Panc1 (cell line): Measurements from ENCODE around the gene WDFY2. TPM values are rescaled to one million over a fixed set of nuclear protein-coding genes. Genes with fewer than 3 reads are reported as not detected.

ENCODE experiments used
- ATAC-seq: fragments of 200-7000 bp; cut with Tn5 transposase; 2 replicates; pipeline ENCODE4 v1.9.1; 2020; ENCODE audit warnings: mild to moderate bottlenecking, moderate library complexity
- BruUV-seq: library from RNA; stranded (reverse); fragments of 400-500 nt; replicated peaks from 2 replicates; lab custom pipeline; 2021; lab: Mats Ljungman, UMichigan
- CTCF ChIA-PET: fragments of 300-600 bp; sonication (Branson Sonifier 250); formaldehyde crosslinking; loops from one replicate; lab custom pipeline; 2022; ENCODE audit warnings: antibody characterized with exemption; lab: Charles Lee
- POLR2A ChIA-PET: fragments of 300-600 bp; sonication (Branson Sonifier 250); formaldehyde crosslinking; loops from one replicate; lab custom pipeline; 2022; ENCODE audit warnings: antibody characterized with exemption; lab: Charles Lee
- DNase-seq: peaks from one replicate; pipeline ENCODE4 v3.0.0-alpha.2; 2010; ENCODE audit warnings: low read depth, low spot score
- H3K27ac ChIP-seq: 2 replicates; pipeline ENCODE4 v1.5.1; 2011; ENCODE audit warnings: mild to moderate bottlenecking, low read length, inconsistent platforms
- H3K27me3 ChIP-seq: fragments of 200-500 bp; sonication (Bioruptor generic); 2 replicates; pipeline ENCODE4 v1.6.0; 2014; ENCODE audit warnings: low read length, inconsistent platforms; ENCODE audit not compliant: control insufficient read depth, insufficient read depth
- H3K36me3 ChIP-seq: fragments of 200-500 bp; sonication (Bioruptor generic); 2 replicates; pipeline ENCODE4 v1.5.1; 2014; ENCODE audit warnings: inconsistent platforms, mild to moderate bottlenecking, low read length, moderate library complexity; ENCODE audit not compliant: control insufficient read depth, insufficient read depth
- H3K4me1 ChIP-seq: 2 replicates; pipeline ENCODE4 v1.5.1; 2011; ENCODE audit warnings: inconsistent platforms, mild to moderate bottlenecking, low read length, moderate library complexity; ENCODE audit not compliant: control insufficient read depth, insufficient read depth
- H3K4me3 ChIP-seq, 2 experiments: 2 replicates each; pipeline ENCODE4 v1.5.1; 2011 to 2012; ENCODE audit warnings: low read depth in 2 of 2, low read length in 2 of 2, mild to moderate bottlenecking in 2 of 2, inconsistent platforms in 1 of 2, moderate library complexity in 1 of 2
- H3K9me3 ChIP-seq: fragments of 200-500 bp; sonication (Bioruptor generic); 2 replicates; pipeline ENCODE4 v1.5.1; 2014; ENCODE audit warnings: low read depth, mild to moderate bottlenecking, inconsistent platforms, low read length, moderate library complexity; ENCODE audit not compliant: control insufficient read depth, insufficient read depth
- POLR2AphosphoS5 ChIP-seq: IDR thresholded peaks from 2 replicates; pipeline ENCODE4 v1.6.1; 2012; ENCODE audit warnings: mild to moderate bottlenecking, low read depth, low read length, moderate library complexity
- SIN3A ChIP-seq: IDR thresholded peaks from 2 replicates; pipeline ENCODE4 v1.6.1; 2012; ENCODE audit warnings: low read depth, mild to moderate bottlenecking, low read length, moderate library complexity, borderline replicate concordance; ENCODE audit not compliant: insufficient read depth
- TCF7L2 ChIP-seq: IDR thresholded peaks from 2 replicates; pipeline ENCODE4 v1.6.1; 2011; ENCODE audit warnings: mild to moderate bottlenecking, low read depth, low read length, inconsistent platforms
- in situ Hi-C: cut with HindIII; loops from 2 replicates; pipeline ENCODE4 v1.10.0; 2016; ENCODE audit warnings: low sequenced_read_pairs, low pct_unique_long_range_greater_than_20kb
- intact Hi-C: fragments of 100-400 bp; cut with micrococcal nuclease; formaldehyde crosslinking; loops from one replicate; pipeline ENCODE4 v1.10.0; 2022; ENCODE audit not compliant: unreplicated experiment
- total RNA-seq: library from RNA; stranded (reverse); gene quantifications from one replicate; pipeline ENCODE4 v1.2.1, GENCODE V29; 2021; ENCODE audit not compliant: unreplicated experiment
- TF ChIP-seq, protein P1 (sequence below): fragments of 450-650 bp; IDR thresholded peaks from 2 replicates; pipeline ENCODE4 v1.5.1; 2017; ENCODE audit warnings: mild to moderate bottlenecking
- TF ChIP-seq, protein P2 (sequence below), 2 experiments: IDR thresholded peaks; 2 replicates each; pipeline ENCODE4 v1.6.1; 2011 to 2012; ENCODE audit warnings: low read depth in 2 of 2, control low read depth in 1 of 2, low read length in 1 of 2, mild to moderate bottlenecking in 1 of 2, moderate library complexity in 1 of 2; ENCODE audit not compliant: insufficient read depth in 1 of 2

WDFY2 gene
- total RNA-seq, 1 experiment from 2014 or later = 7.8 TPM

GRCh38 chr13:51727634-51728274 lies 143.5 kb downstream of the WDFY2 start:
- no peak overlapping the region for H3K27ac ChIP-seq

DNA sequence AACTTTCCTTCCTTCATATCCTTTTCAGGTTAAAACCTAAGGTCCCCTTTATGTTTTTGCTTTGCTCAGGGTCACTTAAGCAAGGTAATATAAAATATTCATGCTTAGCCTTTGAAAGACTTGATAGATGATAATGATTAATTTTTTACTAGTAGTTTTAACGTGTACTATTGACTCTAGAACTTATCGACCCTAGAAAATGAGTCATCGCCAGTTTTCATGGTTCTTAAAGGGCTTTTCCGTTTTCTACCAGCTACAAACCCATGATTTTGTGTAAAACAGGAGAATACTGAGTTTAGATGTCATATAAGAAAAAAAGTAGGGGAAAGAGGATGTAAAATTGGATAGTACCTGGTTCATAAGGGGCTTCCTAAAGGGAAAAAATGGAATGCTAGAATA lies 144.0 kb downstream of the WDFY2 start:
- 0 out of 2 replicates have a peak, but pooled peaks cover 4% of the 10 kb centered on the region for H3K4me1 ChIP-seq
- ChIA-PET CTCF (no interaction called here), POLR2A (no interaction called here)
- TF ChIP-seq, protein P1, sequence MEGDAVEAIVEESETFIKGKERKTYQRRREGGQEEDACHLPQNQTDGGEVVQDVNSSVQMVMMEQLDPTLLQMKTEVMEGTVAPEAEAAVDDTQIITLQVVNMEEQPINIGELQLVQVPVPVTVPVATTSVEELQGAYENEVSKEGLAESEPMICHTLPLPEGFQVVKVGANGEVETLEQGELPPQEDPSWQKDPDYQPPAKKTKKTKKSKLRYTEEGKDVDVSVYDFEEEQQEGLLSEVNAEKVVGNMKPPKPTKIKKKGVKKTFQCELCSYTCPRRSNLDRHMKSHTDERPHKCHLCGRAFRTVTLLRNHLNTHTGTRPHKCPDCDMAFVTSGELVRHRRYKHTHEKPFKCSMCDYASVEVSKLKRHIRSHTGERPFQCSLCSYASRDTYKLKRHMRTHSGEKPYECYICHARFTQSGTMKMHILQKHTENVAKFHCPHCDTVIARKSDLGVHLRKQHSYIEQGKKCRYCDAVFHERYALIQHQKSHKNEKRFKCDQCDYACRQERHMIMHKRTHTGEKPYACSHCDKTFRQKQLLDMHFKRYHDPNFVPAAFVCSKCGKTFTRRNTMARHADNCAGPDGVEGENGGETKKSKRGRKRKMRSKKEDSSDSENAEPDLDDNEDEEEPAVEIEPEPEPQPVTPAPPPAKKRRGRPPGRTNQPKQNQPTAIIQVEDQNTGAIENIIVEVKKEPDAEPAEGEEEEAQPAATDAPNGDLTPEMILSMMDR = no peak
- TF ChIP-seq POLR2AphosphoS5 (no peak), TCF7L2 (no peak)
- DNase-seq (no peak), ATAC-seq (no peak)
- H3K9me3 ChIP-seq = no peaks in the 10 kb centered on the region
- H3K27me3 ChIP-seq = no peaks in the 10 kb centered on the region
- no peaks in the 10 kb centered on the region; the same call in 1 of the 2 replicates for H3K36me3 ChIP-seq
- no peak overlapping the region for H3K4me3 ChIP-seq
- intact Hi-C loops = no loop called here
- no TSS peak for BruUV-seq
- in situ Hi-C loops = no loop called here
- no peak overlapping the region for H3K27ac ChIP-seq

More at GRCh38 chr13:51727634-51728274, 143.5 kb downstream of the WDFY2 start:
- intact Hi-C loops = no loop called here
- BruUV-seq = no TSS peak
- Histone ChIP-seq H3K27me3 (no peaks in the 10 kb centered on the region), H3K4me1 (0 out of 2 replicates have a peak, but pooled peaks cover 4% of the 10 kb centered on the region), H3K4me3 (no peak overlapping the region), H3K36me3 (no peaks in the 10 kb centered on the region; the same call in 1 of the 2 replicates), H3K9me3 (no peaks in the 10 kb centered on the region)
- TF ChIP-seq TCF7L2 (no peak), SIN3A (no peak)
- in situ Hi-C loops = no loop called here
- POLR2A ChIA-PET = no interaction called here
- ATAC-seq (no peak), DNase-seq (no peak)
- CTCF ChIA-PET = no interaction called here

- ChIA-PET POLR2A (no interaction called here), CTCF (no interaction called here)
- H3K4me1 ChIP-seq = 0 out of 2 replicates have a peak, but pooled peaks cover 4% of the 10 kb centered on the region
- H3K4me3 ChIP-seq = no peak overlapping the region
- H3K36me3 ChIP-seq = no peaks in the 10 kb centered on the region; the same call in 1 of the 2 replicates
- H3K27ac ChIP-seq = no peak overlapping the region
- intact Hi-C loops (no loop called here), in situ Hi-C loops (no loop called here)
- TF ChIP-seq POLR2AphosphoS5 (no peak), TCF7L2 (no peak), SIN3A (no peak)
- TF ChIP-seq, protein P1 = no peak
- TF ChIP-seq, protein P2, sequence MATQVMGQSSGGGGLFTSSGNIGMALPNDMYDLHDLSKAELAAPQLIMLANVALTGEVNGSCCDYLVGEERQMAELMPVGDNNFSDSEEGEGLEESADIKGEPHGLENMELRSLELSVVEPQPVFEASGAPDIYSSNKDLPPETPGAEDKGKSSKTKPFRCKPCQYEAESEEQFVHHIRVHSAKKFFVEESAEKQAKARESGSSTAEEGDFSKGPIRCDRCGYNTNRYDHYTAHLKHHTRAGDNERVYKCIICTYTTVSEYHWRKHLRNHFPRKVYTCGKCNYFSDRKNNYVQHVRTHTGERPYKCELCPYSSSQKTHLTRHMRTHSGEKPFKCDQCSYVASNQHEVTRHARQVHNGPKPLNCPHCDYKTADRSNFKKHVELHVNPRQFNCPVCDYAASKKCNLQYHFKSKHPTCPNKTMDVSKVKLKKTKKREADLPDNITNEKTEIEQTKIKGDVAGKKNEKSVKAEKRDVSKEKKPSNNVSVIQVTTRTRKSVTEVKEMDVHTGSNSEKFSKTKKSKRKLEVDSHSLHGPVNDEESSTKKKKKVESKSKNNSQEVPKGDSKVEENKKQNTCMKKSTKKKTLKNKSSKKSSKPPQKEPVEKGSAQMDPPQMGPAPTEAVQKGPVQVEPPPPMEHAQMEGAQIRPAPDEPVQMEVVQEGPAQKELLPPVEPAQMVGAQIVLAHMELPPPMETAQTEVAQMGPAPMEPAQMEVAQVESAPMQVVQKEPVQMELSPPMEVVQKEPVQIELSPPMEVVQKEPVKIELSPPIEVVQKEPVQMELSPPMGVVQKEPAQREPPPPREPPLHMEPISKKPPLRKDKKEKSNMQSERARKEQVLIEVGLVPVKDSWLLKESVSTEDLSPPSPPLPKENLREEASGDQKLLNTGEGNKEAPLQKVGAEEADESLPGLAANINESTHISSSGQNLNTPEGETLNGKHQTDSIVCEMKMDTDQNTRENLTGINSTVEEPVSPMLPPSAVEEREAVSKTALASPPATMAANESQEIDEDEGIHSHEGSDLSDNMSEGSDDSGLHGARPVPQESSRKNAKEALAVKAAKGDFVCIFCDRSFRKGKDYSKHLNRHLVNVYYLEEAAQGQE (IDR thresholded peaks at IDR 0.05; ENCODE audit: insufficient read depth in 1 of 2, low read depth in 2 of 2, low read length in 1 of 2) = no peak
- no peaks in the 10 kb centered on the region for H3K27me3 ChIP-seq
- no peaks in the 10 kb centered on the region for H3K9me3 ChIP-seq
- ATAC-seq = no peak
- no TSS peak for BruUV-seq
- DNase-seq = no peak
Observed at GRCh38 chr13:51728972-51729371, 144.7 kb downstream of the WDFY2 start.
